Ishikawa (cell line): ENCODE measurements around the gene SYT4.

Experiments
- CEBPB ChIP-seq: IDR thresholded peaks from 2 replicates; pipeline ENCODE4 v1.6.1; 2012
- CREB1 ChIP-seq: IDR thresholded peaks from 2 replicates; pipeline ENCODE4 v1.6.1; 2012; ENCODE audit warnings: low read depth
- EGR1 ChIP-seq: IDR thresholded peaks from 2 replicates; pipeline ENCODE4 v1.6.1; 2012
- EP300 ChIP-seq: IDR thresholded peaks from 2 replicates; pipeline ENCODE4 v1.6.1; 2012; ENCODE audit warnings: borderline replicate concordance
- FOXM1 ChIP-seq: IDR thresholded peaks from 2 replicates; pipeline ENCODE4 v1.6.1; 2012; ENCODE audit warnings: low read depth, borderline replicate concordance
- NFIC ChIP-seq: IDR thresholded peaks from 2 replicates; pipeline ENCODE4 v1.6.1; 2012
- RAD21 ChIP-seq: IDR thresholded peaks from 2 replicates; pipeline ENCODE4 v1.6.1; 2012; ENCODE audit warnings: low read depth
- REST ChIP-seq: IDR thresholded peaks from 2 replicates; pipeline ENCODE4 v1.6.1; 2012; ENCODE audit warnings: low read depth, mild to moderate bottlenecking
- TAF1 ChIP-seq: IDR thresholded peaks from 2 replicates; pipeline ENCODE4 v1.6.1; 2012; ENCODE audit warnings: low read depth, mild to moderate bottlenecking
- TCF12 ChIP-seq: IDR thresholded peaks from 2 replicates; pipeline ENCODE4 v1.6.1; 2012; ENCODE audit warnings: low read depth
- TEAD4 ChIP-seq: IDR thresholded peaks from 2 replicates; pipeline ENCODE4 v1.6.1; 2012
- USF1 ChIP-seq: IDR thresholded peaks from 2 replicates; pipeline ENCODE4 v1.6.1; 2012
- YY1 ChIP-seq: IDR thresholded peaks from 2 replicates; pipeline ENCODE4 v1.6.1; 2012; ENCODE audit warnings: low read depth
- ZBTB7A ChIP-seq: IDR thresholded peaks from 2 replicates; pipeline ENCODE4 v1.6.1; 2012; ENCODE audit warnings: low read depth
- TF ChIP-seq, protein P1 (sequence below): IDR thresholded peaks from 2 replicates; pipeline ENCODE4 v1.6.1; 2012

SYT4 gene

DNA sequence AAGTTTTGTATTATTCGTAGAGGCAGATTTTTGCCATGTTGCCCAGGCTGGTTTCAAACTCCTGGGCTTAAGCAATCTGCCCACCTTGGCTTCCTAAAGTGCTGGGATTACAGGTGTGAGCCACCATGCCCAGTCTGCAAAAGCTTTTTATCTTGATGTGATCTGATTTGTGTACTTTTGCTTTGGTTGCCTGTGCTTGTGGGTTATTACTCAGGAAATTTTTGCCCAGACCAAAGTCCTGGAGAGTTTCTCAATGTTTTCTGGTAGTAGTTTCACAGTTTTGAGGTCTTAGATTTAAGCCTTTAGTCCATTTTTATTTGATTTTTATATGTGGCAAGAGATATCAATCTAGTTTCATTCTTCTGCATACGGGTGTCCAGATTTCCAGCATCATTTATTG, 42.4 kb downstream of the SYT4 start:
- TF ChIP-seq EP300 = no peak

DNA sequence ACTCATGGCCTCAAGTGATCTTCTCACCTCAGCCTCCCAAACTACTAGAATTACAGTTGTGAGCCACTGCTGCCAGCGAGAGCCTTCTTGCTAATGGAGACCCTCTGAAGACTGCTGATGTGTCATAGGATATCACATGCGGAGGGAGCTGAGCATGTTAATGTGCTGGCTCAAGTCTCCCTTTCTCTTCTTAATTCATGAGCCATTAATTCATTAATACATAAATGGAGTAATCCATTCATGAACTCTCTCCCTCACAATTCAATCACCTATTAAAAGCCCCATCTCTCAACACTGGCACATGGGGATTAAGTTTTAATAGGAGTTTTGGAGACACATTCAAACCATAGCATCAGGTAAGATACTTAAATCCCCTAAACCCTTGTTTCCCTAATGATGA, 54.8 kb downstream of the SYT4 start:
- TF ChIP-seq CREB1 (no peak), CEBPB (no peak), ZBTB7A (no peak), EP300 (no peak), TAF1 (no peak), TCF12 (no peak), YY1 (no peak)

GRCh38 chr18:43220691-43221090, 56.6 kb downstream of the SYT4 start:
- TF ChIP-seq ZBTB7A = no peak
- no peak for TF ChIP-seq TCF12
- no peak for TF ChIP-seq REST
- no peak for TF ChIP-seq TEAD4
- no peak for TF ChIP-seq YY1
- TF ChIP-seq TAF1 = no peak
- no peak for TF ChIP-seq CREB1
- TF ChIP-seq CEBPB = no peak
- TF ChIP-seq EP300 = no peak
- no peak for TF ChIP-seq NFIC
- no peak for TF ChIP-seq EGR1
- no peak for TF ChIP-seq RAD21
- TF ChIP-seq FOXM1 = no peak
- no peak for TF ChIP-seq USF1
- TF ChIP-seq, protein P1, sequence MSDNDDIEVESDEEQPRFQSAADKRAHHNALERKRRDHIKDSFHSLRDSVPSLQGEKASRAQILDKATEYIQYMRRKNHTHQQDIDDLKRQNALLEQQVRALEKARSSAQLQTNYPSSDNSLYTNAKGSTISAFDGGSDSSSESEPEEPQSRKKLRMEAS = no peak
